ENCODE results near the gene ZNF425. TPM values are rescaled to one million over a fixed set of nuclear protein-coding genes. Genes with fewer than 3 reads are reported as not detected.

Gene ZNF425
- total and polyA plus RNA-seq, 7 donors, result 0.66 to 2.5 (median 1.7) TPM

DNA sequence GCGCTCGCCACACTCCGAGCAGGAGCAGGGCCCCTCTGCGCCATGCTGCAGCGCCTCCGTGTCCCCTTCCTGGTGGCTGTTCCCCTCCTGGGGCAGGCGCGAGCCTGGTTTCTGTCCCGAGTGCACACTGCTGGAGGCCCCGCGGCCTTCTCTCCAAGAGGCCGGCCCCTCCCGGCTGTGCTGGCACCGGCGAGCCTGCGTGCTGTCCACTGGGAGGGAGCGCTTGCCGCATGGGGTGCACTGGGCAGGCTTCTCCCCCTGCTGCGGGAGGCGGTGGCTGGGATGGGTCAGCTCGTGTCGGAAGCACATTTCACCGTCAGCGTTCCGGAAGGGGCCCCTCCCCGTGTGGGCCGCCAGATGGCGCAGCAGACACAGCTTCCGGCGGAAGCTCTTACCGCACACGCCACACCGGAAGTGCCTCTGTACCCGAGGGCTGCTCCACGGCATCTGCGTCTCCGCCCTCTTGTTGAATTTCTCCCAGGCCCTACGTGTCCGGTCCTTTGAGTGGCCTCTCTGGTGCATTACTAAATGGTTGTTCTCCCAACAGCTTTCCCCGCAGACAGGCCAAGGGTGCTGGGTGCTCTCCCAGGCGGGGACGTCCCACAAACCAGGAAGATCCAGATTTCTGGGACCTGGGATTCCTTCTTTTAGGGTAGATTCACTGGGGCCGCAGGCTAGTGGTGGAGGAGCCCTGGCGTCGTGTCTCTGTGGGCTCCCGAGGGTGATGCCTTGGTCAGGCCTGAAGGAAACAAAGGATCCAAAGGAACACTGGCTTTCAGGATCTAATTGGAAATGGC is 54.3 kb downstream of the ZNF425 start:
- Histone ChIP-seq H3K9me3 (no peaks in the 10 kb centered on the region), H3K4me1 (no peaks in the 10 kb centered on the region), H3K4me3 (no peak overlapping the region), H3K36me3 (ENCODE audit: insufficient read depth in 1 of 2, low read depth in 1 of 2) (peaks cover 0 to 61% of the 10 kb centered on the region in 2 donors), H3K27me3 (ENCODE audit: insufficient read depth in 3 of 3, low read length in 2 of 3) (no peaks in the 10 kb centered on the region), H3K27ac (no peak overlapping the region)
- ATAC-seq, result peak in 3 of 4 donors; percentile 57 to 74 (median 67)
- intact Hi-C loops (cut with DNase I), result no loop called here
- DNase-seq, result peak; percentile 27 to 69
- TF ChIP-seq, protein P1, sequence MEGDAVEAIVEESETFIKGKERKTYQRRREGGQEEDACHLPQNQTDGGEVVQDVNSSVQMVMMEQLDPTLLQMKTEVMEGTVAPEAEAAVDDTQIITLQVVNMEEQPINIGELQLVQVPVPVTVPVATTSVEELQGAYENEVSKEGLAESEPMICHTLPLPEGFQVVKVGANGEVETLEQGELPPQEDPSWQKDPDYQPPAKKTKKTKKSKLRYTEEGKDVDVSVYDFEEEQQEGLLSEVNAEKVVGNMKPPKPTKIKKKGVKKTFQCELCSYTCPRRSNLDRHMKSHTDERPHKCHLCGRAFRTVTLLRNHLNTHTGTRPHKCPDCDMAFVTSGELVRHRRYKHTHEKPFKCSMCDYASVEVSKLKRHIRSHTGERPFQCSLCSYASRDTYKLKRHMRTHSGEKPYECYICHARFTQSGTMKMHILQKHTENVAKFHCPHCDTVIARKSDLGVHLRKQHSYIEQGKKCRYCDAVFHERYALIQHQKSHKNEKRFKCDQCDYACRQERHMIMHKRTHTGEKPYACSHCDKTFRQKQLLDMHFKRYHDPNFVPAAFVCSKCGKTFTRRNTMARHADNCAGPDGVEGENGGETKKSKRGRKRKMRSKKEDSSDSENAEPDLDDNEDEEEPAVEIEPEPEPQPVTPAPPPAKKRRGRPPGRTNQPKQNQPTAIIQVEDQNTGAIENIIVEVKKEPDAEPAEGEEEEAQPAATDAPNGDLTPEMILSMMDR (IDR thresholded peaks at IDR 0.05), result no peak
- 71 to 73% (median 72%) methylated on average over 46 of the region's 46 CpGs for WGBS, 3 donors

DNA sequence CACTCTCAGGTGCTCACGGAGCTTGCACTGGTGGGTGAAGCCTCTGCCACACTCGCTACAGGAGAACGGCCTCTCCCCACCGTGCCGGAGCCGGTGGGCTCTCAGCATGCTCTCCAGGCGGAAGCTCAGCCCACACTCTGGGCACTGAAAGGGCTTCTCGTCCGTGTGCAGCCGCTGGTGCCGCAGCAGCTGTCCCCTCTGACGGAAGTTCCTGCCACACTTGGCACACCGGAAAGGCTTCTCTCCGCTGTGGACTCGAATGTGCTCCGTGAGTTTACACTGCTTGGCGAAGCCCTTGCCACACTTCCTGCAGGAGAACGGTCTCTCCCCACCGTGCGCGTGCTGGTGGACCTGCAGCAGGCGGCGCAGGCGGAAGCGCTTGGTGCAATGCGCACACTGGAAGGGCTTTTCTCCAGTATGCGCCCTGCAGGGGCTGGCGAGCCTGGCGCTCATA is 54.9 kb downstream of the ZNF425 start:
- no peaks in the 10 kb centered on the region for H3K4me1 ChIP-seq
- intact Hi-C loops (cut with DNase I), result no loop called here
- WGBS, 3 donors, result 95 to 97% (median 96%) methylated on average over 28 to 29 of the region's 29 CpGs
- no peak for DNase-seq
- H3K36me3 ChIP-seq (ENCODE audit: insufficient read depth in 1 of 2, low read depth in 1 of 2), result peaks cover 0 to 56% of the 10 kb centered on the region in 2 donors
- TF ChIP-seq, protein P1 (IDR thresholded peaks at IDR 0.05), result no peak
- H3K27ac ChIP-seq, result no peak overlapping the region
- H3K27me3 ChIP-seq (ENCODE audit: insufficient read depth in 3 of 3, low read length in 2 of 3), result no peaks in the 10 kb centered on the region
- peak in 2 of 4 donors; percentile 13 to 16 for ATAC-seq
- no peaks in the 10 kb centered on the region for H3K9me3 ChIP-seq
- H3K4me3 ChIP-seq, result no peak overlapping the region

DNA sequence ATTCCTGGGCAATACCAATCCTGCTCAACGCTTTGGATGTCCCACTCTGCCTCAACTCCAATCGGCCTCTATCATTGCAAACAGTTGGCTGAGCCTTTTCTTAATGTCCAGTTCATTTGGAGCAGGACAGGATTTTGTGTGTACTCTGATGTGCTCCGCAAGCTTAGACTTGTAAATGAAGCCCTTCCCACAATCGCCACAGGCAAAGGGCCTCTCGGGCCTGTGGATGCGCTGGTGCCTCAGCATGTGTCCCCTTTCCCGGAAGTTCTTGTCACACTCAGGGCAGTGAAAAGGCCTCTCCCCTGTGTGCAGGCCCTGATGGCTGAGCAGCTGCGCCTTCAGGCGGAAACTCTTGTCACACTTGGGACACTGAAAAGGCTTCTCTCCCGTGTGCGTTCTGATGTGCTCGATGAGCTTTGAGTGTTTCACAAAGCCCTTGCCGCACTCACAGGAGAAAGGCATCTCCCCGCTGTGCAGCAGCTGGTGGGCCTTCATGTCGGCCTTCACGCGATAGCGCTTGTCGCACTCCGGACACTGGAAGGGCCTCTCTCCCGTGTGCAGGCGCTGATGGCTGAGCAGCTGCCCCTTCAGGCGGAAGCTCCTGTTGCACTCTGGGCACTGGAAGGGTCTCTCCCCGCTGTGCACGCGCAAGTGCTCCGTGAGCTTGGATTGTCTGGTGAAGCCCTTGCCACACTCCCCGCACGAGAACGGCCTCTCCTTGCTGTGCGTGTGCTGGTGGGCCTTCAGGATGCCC is 55.6 kb downstream of the ZNF425 start:
- Histone ChIP-seq H3K9me3 (no peaks in the 10 kb centered on the region), H3K27me3 (ENCODE audit: insufficient read depth in 3 of 3, low read length in 2 of 3) (no peaks in the 10 kb centered on the region), H3K4me1 (no peaks in the 10 kb centered on the region), H3K27ac (no peak overlapping the region), H3K36me3 (ENCODE audit: insufficient read depth in 1 of 2, low read depth in 1 of 2) (peaks cover 0 to 56% of the 10 kb centered on the region in 2 donors), H3K4me3 (no peak overlapping the region)
- intact Hi-C loops (cut with DNase I), result no loop called here
- ATAC-seq (no peak), DNase-seq (no peak)
- TF ChIP-seq, protein P1 (IDR thresholded peaks at IDR 0.05), result no peak
- 94 to 96% (median 95%) methylated on average over 31 of the region's 31 CpGs for WGBS, 3 donors

DNA sequence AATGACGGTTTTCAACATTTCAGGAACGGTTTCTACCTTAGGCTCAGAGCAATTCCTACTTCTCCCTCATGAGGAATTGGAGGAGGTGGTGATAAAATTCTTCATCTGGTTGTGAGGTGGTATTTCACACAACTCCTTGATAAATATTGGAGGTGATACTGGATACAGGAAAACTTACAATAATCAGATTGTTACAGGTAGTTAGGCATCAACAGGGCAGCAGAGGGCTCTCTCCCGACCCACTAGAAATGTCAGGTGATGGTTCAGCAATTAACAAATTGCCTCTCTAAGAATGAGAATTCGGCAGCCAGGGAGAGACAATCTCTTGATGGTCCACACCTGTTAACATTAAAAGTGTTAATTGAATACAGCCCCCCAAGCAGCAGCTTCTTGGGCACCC is 58.3 kb downstream of the ZNF425 start:
- intact Hi-C loops (cut with DNase I), result loop anchor here in 1 of 2 donors (5.0 kb wide), 1 partner anchor 61 kb away; no protein-coding TSS in a partner anchor
- ATAC-seq (no peak), DNase-seq (no peak)
- no peak overlapping the region for H3K27ac ChIP-seq
- TF ChIP-seq, protein P1 (IDR thresholded peaks at IDR 0.05), result no peak
- no peaks in the 10 kb centered on the region for H3K9me3 ChIP-seq
- no peak overlapping the region for H3K4me3 ChIP-seq
- no peaks in the 10 kb centered on the region for H3K27me3 ChIP-seq (ENCODE audit: insufficient read depth in 3 of 3, low read length in 2 of 3)
- no peaks in the 10 kb centered on the region for H3K4me1 ChIP-seq
- H3K36me3 ChIP-seq (ENCODE audit: insufficient read depth in 1 of 2, low read depth in 1 of 2), result peaks cover 0 to 43% of the 10 kb centered on the region in 2 donors
- whole genome bisulfite sequencing, 3 donors, result 76 to 82% (median 77%) methylated on average over 4 of the region's 4 CpGs

Data from psoas muscle (tissue), 8 donors.